ENCODE results near the gene INTS7. TPM values are rescaled to one million over a fixed set of nuclear protein-coding genes. Genes with fewer than 3 reads are reported as not detected.

INTS7 gene
- total and polyA plus RNA-seq, 2 of the 4 experiments (the other 2 are of a cell fraction) = 8.3 to 24.9 TPM

DNA sequence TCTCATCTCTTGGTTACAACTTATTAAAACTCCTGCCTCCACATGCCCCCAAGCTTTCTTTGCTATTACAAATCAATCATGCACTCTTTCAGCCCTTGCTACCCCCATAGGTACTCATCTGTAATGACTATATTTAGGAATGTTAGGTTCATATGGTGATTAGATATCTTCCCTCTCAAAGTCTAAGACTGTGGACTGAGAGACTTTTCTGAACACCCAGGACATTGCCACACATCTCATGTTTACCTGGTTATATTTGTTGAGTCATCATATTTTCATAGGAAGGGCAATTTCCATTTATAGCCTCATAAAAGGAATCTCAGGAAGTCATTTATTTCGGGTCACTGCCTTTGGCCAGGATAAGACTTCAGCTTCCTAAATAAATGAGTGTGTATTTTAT lies 123.3 kb downstream of the INTS7 start:
- POLR2A ChIA-PET (ENCODE audit: unreplicated experiment) = no interaction called here
- Histone ChIP-seq H3K4ac (ENCODE audit: low read depth, low read length) (no peak overlapping the region), H2AFZ (replicated peaks; ENCODE audit: low read length, poor library complexity) (no peak overlapping the region), H3K4me2 (ENCODE audit: low read depth, low read length) (no peak overlapping the region), H3K14ac (replicated peaks; ENCODE audit: low read depth, low read length) (no peak overlapping the region), H3K4me3 (ENCODE audit: insufficient read depth, low read depth, low read length) (no peak overlapping the region), H3K27ac (ENCODE audit: insufficient read depth, low read length) (no peak overlapping the region), H3K36me3 (ENCODE audit: control insufficient read depth, insufficient read depth, low read length) (no peaks in the 10 kb centered on the region), H3K79me1 (ENCODE audit: low read depth in 1 of 2, low read length in 2 of 2) (no peaks in the 10 kb centered on the region), H3K4me1 (ENCODE audit: control insufficient read depth, insufficient read depth, low read length) (no peaks in the 10 kb centered on the region), H4K8ac (ENCODE audit: low read depth in 2 of 2, low read length in 2 of 2) (no peak overlapping the region), H4K20me1 (ENCODE audit: insufficient read depth, low read length) (no peaks in the 10 kb centered on the region), H2BK20ac (ENCODE audit: low read depth, low read length) (no peak overlapping the region), H2AK5ac (ENCODE audit: low read depth, low read length) (no peak overlapping the region), H3K9me3 (ENCODE audit: control insufficient read depth, insufficient read depth, low read length) (no peaks in the 10 kb centered on the region), H4K91ac (ENCODE audit: insufficient read depth, low read depth, low read length) (no peak overlapping the region), H3K9me1 (ENCODE audit: insufficient read depth, low read length) (no peaks in the 10 kb centered on the region; the same call in none of the 2 replicates), H2AK9ac (replicated peaks; ENCODE audit: low read depth, low read length, poor library complexity) (no peak overlapping the region), H3K27me3 (ENCODE audit: control insufficient read depth, insufficient read depth, low read length) (peaks cover 16% of the 10 kb centered on the region), H2BK120ac (ENCODE audit: low read depth, low read length) (no peak overlapping the region), H4K5ac (ENCODE audit: low read depth, low read length) (no peak overlapping the region), H3K23ac (ENCODE audit: low read depth, low read length) (no peak overlapping the region), H3K56ac (ENCODE audit: extremely low read depth, insufficient read depth, low read length) (no peak overlapping the region), H2BK5ac (ENCODE audit: low read depth, low read length, poor library complexity, severe bottlenecking) (no peak overlapping the region), H3K18ac (ENCODE audit: low read depth, low read length) (no peak overlapping the region), H3K9ac (ENCODE audit: low read depth, low read length) (no peak overlapping the region), H2BK15ac (ENCODE audit: low read depth, low read length) (no peak overlapping the region)
- no peak for ATAC-seq (ENCODE audit: low read depth)
- in situ Hi-C loops (cut with MboI; ENCODE audit: low sequenced_read_pairs) (no loop called here), dilution Hi-C loops (cut with HindIII; ENCODE audit: low sequenced_read_pairs, unreplicated experiment) (no loop called here), intact Hi-C loops (cut with micrococcal nuclease) (no loop called here)
- CTCF ChIA-PET = no interaction called here
- TF ChIP-seq MAFK (IDR thresholded peaks at IDR 0.05; ENCODE audit: low read depth, low read length) (peak; percentile 97), CHD1 (IDR thresholded peaks at IDR 0.05; ENCODE audit: low read depth, low read length) (no peak), FOS (IDR thresholded peaks at IDR 0.05; ENCODE audit: low read depth, low read length) (no peak), POLR2A (IDR thresholded peaks at IDR 0.05; ENCODE audit: low read depth, low read length) (no peak)
- TF ChIP-seq, protein P1, sequence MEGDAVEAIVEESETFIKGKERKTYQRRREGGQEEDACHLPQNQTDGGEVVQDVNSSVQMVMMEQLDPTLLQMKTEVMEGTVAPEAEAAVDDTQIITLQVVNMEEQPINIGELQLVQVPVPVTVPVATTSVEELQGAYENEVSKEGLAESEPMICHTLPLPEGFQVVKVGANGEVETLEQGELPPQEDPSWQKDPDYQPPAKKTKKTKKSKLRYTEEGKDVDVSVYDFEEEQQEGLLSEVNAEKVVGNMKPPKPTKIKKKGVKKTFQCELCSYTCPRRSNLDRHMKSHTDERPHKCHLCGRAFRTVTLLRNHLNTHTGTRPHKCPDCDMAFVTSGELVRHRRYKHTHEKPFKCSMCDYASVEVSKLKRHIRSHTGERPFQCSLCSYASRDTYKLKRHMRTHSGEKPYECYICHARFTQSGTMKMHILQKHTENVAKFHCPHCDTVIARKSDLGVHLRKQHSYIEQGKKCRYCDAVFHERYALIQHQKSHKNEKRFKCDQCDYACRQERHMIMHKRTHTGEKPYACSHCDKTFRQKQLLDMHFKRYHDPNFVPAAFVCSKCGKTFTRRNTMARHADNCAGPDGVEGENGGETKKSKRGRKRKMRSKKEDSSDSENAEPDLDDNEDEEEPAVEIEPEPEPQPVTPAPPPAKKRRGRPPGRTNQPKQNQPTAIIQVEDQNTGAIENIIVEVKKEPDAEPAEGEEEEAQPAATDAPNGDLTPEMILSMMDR (conservative IDR thresholded peaks at IDR 0.05; ENCODE audit: low read depth, low read length) = no peak
- DNase-seq = no peak
- BruUV-seq (replicated peaks) = no TSS peak
- no CpG with 5 or more reads among the region's 1 CpG for WGBS, 2 experiments (ENCODE audit: extremely low coverage in 2 of 2, insufficient read length in 1 of 2)

All from IMR-90 (cell line).